Measurements from ENCODE around the gene SLC26A3.
"Not testable (repeated sequence)": the region's sequence is repeated elsewhere in the genome, so short reads cannot be mapped to it uniquely, and the experiment has no call there.

The SLC26A3 gene

GRCh38 chr7:107803009-107803610, at the start of gene SLC26A3:
SLC26A3 (minus strand) TSS chr7:107803223; CDS start chr7:107794509, 8,714 bp downstream.
- Histone ChIP-seq H3K4me3 (ENCODE audit: low read length) (no peak within 1 kb of the TSS), H3K4me1 (ENCODE audit: control insufficient read depth, insufficient read depth, low read length) (no peaks in the 10 kb centered on the region), H3K27me3 (replicated peaks; ENCODE audit: control insufficient read depth, insufficient read depth, low read length) (peaks cover 15% of the 10 kb centered on the region)

DNA sequence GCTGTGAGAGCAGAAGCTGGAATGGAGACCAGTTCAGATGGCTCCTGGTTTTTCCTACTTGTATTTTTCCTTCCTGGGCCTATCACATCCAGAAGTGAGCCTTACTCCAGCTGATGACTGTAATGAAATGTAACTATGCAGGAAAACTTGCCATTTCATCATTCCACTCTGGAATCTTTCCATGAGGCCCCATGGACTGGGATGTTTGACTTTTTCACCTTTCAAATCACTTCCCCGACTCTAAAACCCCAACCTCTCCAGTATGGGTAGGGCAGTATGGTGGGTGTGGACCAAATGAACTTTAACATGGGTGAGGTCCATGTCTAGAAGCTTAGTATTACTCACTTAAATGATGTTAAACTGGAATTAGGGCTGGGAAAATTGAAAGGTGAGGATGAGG, 47.6 kb upstream of the SLC26A3 start:
- Histone ChIP-seq H3K36me3 (ENCODE audit: control insufficient read depth, insufficient read depth, low read length, severe bottlenecking) (no peaks in the 10 kb centered on the region), H3K4me3 (ENCODE audit: low read length) (no peak overlapping the region), H3K9ac (ENCODE audit: low read length) (no peak overlapping the region), H3K4me1 (ENCODE audit: control insufficient read depth, insufficient read depth, low read length) (peaks cover 15% of the 10 kb centered on the region), H3K9me3 (ENCODE audit: control insufficient read depth, low read length) (no peaks in the 10 kb centered on the region), H3K27me3 (replicated peaks; ENCODE audit: control insufficient read depth, insufficient read depth, low read length) (peaks cover 20% of the 10 kb centered on the region)
- DNase-seq (ENCODE audit: low read depth), result peak; percentile 11

More at GRCh38 chr7:107803009-107803610, at the start of gene SLC26A3:
- Histone ChIP-seq H3K9ac (ENCODE audit: low read length) (no peak within 1 kb of the TSS), H3K36me3 (ENCODE audit: control insufficient read depth, insufficient read depth, low read length, severe bottlenecking) (no peaks in the 10 kb centered on the region), H3K9me3 (ENCODE audit: control insufficient read depth, low read length) (no peaks in the 10 kb centered on the region)
- no peak for DNase-seq (ENCODE audit: low read depth)

GRCh38 chr7:107850216-107850615, 47.2 kb upstream of the SLC26A3 start:
- Histone ChIP-seq H3K9me3 (ENCODE audit: control insufficient read depth, low read length) (no peaks in the 10 kb centered on the region), H3K36me3 (ENCODE audit: control insufficient read depth, insufficient read depth, low read length, severe bottlenecking) (no peaks in the 10 kb centered on the region), H3K4me3 (ENCODE audit: low read length) (no peak overlapping the region), H3K27me3 (replicated peaks; ENCODE audit: control insufficient read depth, insufficient read depth, low read length) (peaks cover 16% of the 10 kb centered on the region), H3K9ac (ENCODE audit: low read length) (no peak overlapping the region), H3K4me1 (ENCODE audit: control insufficient read depth, insufficient read depth, low read length) (peaks cover 13% of the 10 kb centered on the region)
- DNase-seq (ENCODE audit: low read depth), result no peak

DNA sequence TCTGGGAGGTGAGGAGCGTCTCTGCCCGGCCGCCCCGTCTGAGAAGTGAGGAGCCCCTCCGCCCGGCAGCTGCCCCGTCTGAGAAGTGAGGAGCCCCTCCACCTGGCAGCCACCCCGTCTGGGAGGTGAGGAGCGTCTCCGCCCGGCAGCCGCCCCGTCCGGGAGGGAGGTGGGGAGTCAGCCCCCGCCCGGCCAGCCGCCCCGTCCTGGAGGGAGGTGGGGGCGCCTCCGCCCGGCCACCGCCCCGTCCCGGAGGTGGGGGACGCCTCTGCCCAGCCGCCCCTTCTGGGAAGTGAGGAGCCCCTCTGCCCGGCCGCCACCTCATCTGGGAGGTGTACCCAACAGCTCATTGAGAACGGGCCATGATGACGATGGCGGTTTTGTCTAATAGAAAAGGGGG, 45.2 kb upstream of the SLC26A3 start:
- not testable (repeated sequence) for H3K4me1 ChIP-seq (ENCODE audit: control insufficient read depth, insufficient read depth, low read length); H3K27me3 ChIP-seq (replicated peaks; ENCODE audit: control insufficient read depth, insufficient read depth, low read length); DNase-seq (ENCODE audit: low read depth); H3K9me3 ChIP-seq (ENCODE audit: control insufficient read depth, low read length); H3K36me3 ChIP-seq (ENCODE audit: control insufficient read depth, insufficient read depth, low read length, severe bottlenecking); H3K4me3 ChIP-seq (ENCODE audit: low read length); H3K9ac ChIP-seq (ENCODE audit: low read length)

GRCh38 chr7:107847836-107848175, 44.8 kb upstream of the SLC26A3 start:
- not testable (repeated sequence) for DNase-seq (ENCODE audit: low read depth); H3K4me1 ChIP-seq (ENCODE audit: control insufficient read depth, insufficient read depth, low read length); H3K9ac ChIP-seq (ENCODE audit: low read length); H3K36me3 ChIP-seq (ENCODE audit: control insufficient read depth, insufficient read depth, low read length, severe bottlenecking); H3K4me3 ChIP-seq (ENCODE audit: low read length); H3K27me3 ChIP-seq (replicated peaks; ENCODE audit: control insufficient read depth, insufficient read depth, low read length); H3K9me3 ChIP-seq (ENCODE audit: control insufficient read depth, low read length)

- H3K36me3 ChIP-seq (ENCODE audit: control insufficient read depth, insufficient read depth, low read length, severe bottlenecking), result no peaks in the 10 kb centered on the region
- H3K27me3 ChIP-seq (replicated peaks; ENCODE audit: control insufficient read depth, insufficient read depth, low read length), result peaks cover 2% of the 10 kb centered on the region
- no peak for DNase-seq (ENCODE audit: low read depth)
- H3K4me3 ChIP-seq (ENCODE audit: low read length), result no peak overlapping the region
- H3K4me1 ChIP-seq (ENCODE audit: control insufficient read depth, insufficient read depth, low read length), result peaks cover 9% of the 10 kb centered on the region
- no peak overlapping the region for H3K9ac ChIP-seq (ENCODE audit: low read length)
- H3K9me3 ChIP-seq (ENCODE audit: control insufficient read depth, low read length), result no peaks in the 10 kb centered on the region
Observed at GRCh38 chr7:107847168-107847835, 44.3 kb upstream of the SLC26A3 start.

DNA sequence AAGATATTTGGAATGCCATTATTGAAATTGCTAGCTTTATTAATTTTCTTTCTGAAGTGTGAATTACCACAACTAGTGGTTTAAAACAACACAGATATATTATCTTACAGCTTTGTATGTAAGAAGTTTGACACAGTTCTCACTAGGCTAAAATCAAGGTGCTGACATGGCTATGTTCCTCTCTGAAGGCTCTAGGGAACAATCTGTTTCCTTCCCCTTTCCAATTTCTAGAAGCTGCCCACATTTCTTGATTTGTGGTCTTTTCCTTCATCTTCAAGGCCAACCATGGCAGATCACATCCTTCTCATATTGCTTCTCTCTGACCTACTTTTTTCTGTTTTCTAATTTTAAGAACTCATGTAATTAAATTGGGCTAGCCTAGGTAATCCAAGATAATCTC, 43.3 kb upstream of the SLC26A3 start:
- H3K4me3 ChIP-seq (ENCODE audit: low read length), result no peak overlapping the region
- H3K9ac ChIP-seq (ENCODE audit: low read length), result no peak overlapping the region
- no peaks in the 10 kb centered on the region for H3K9me3 ChIP-seq (ENCODE audit: control insufficient read depth, low read length)
- peaks cover 9% of the 10 kb centered on the region for H3K4me1 ChIP-seq (ENCODE audit: control insufficient read depth, insufficient read depth, low read length)
- DNase-seq (ENCODE audit: low read depth), result no peak
- H3K36me3 ChIP-seq (ENCODE audit: control insufficient read depth, insufficient read depth, low read length, severe bottlenecking), result no peaks in the 10 kb centered on the region
- peaks cover 2% of the 10 kb centered on the region for H3K27me3 ChIP-seq (replicated peaks; ENCODE audit: control insufficient read depth, insufficient read depth, low read length)

DNA sequence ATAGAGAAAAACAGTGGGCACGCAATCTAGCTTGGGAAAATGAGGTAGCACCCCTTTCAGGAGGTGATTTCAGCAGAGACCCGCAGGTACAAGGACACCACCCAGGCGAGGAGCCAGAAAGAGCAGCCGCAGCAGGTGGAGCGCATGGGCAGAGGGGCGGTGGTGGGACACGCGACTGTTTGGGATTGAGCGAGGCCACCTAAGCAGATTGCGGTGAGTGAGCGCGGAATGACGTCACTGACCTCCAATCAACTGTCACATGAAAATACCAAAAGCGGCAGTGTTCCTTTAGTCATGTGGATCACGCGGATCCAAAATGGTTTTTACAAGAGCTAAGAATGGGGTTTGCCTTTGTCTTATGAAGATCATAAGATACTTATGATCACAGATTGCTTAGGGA, 40.2 kb upstream of the SLC26A3 start:
- H3K4me3 ChIP-seq (ENCODE audit: low read length), result no peak overlapping the region
- H3K9ac ChIP-seq (ENCODE audit: low read length), result no peak overlapping the region
- no peaks in the 10 kb centered on the region for H3K36me3 ChIP-seq (ENCODE audit: control insufficient read depth, insufficient read depth, low read length, severe bottlenecking)
- no peaks in the 10 kb centered on the region for H3K4me1 ChIP-seq (ENCODE audit: control insufficient read depth, insufficient read depth, low read length)
- H3K27me3 ChIP-seq (replicated peaks; ENCODE audit: control insufficient read depth, insufficient read depth, low read length), result peaks cover 14% of the 10 kb centered on the region
- no peak for DNase-seq (ENCODE audit: low read depth)
- H3K9me3 ChIP-seq (ENCODE audit: control insufficient read depth, low read length), result no peaks in the 10 kb centered on the region

DNA sequence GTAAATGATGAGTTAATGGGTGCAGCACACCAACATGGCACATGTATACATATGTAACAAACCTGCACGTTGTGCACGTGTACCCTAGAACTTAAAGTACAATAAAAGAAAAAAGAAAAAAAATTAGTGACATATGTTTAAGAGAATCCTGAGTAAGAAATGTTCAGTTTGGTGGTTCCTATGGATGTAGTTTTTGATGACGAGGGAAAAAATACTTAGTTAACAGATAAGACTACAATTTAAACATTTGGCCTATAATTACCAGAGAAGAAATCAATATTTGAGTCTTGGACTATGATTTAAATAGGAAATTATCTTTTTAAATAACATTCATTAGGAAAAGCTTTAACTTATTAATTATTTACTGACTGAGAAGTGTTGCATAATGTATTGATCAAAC, 39.2 kb upstream of the SLC26A3 start:
- Histone ChIP-seq H3K4me3 (ENCODE audit: low read length) (no peak overlapping the region), H3K4me1 (ENCODE audit: control insufficient read depth, insufficient read depth, low read length) (no peaks in the 10 kb centered on the region), H3K9ac (ENCODE audit: low read length) (no peak overlapping the region), H3K9me3 (ENCODE audit: control insufficient read depth, low read length) (no peaks in the 10 kb centered on the region), H3K36me3 (ENCODE audit: control insufficient read depth, insufficient read depth, low read length, severe bottlenecking) (no peaks in the 10 kb centered on the region), H3K27me3 (replicated peaks; ENCODE audit: control insufficient read depth, insufficient read depth, low read length) (peaks cover 14% of the 10 kb centered on the region)
- no peak for DNase-seq (ENCODE audit: low read depth)

- H3K4me1 ChIP-seq (ENCODE audit: control insufficient read depth, insufficient read depth, low read length), result no peaks in the 10 kb centered on the region
- no peak for DNase-seq (ENCODE audit: low read depth)
- H3K9ac ChIP-seq (ENCODE audit: low read length), result no peak overlapping the region
- peaks cover 38% of the 10 kb centered on the region for H3K27me3 ChIP-seq (replicated peaks; ENCODE audit: control insufficient read depth, insufficient read depth, low read length)
- no peak overlapping the region for H3K4me3 ChIP-seq (ENCODE audit: low read length)
- H3K9me3 ChIP-seq (ENCODE audit: control insufficient read depth, low read length), result no peaks in the 10 kb centered on the region
- no peaks in the 10 kb centered on the region for H3K36me3 ChIP-seq (ENCODE audit: control insufficient read depth, insufficient read depth, low read length, severe bottlenecking)
Observed at GRCh38 chr7:107838816-107839565, 36.0 kb upstream of the SLC26A3 start.

- no peaks in the 10 kb centered on the region for H3K9me3 ChIP-seq (ENCODE audit: control insufficient read depth, low read length)
- no peaks in the 10 kb centered on the region for H3K4me1 ChIP-seq (ENCODE audit: control insufficient read depth, insufficient read depth, low read length)
- peaks cover 46% of the 10 kb centered on the region for H3K27me3 ChIP-seq (replicated peaks; ENCODE audit: control insufficient read depth, insufficient read depth, low read length)
- H3K4me3 ChIP-seq (ENCODE audit: low read length), result no peak overlapping the region
- no peaks in the 10 kb centered on the region for H3K36me3 ChIP-seq (ENCODE audit: control insufficient read depth, insufficient read depth, low read length, severe bottlenecking)
- no peak for DNase-seq (ENCODE audit: low read depth)
- H3K9ac ChIP-seq (ENCODE audit: low read length), result no peak overlapping the region
Observed at GRCh38 chr7:107838024-107838601, 35.1 kb upstream of the SLC26A3 start.

Data from adipocyte (in vitro differentiated cells).